GM18511 (cell line): ENCODE measurements around the gene ANKRD44.
A peak's percentile ranks its signal among the peaks of the same experiment; 100 is the strongest.

ENCODE experiments used
- ATAC-seq: cut with Tn5 transposase; IDR thresholded peaks from one replicate; pipeline ENCODE4 v1.9.1; 2021; ENCODE audit warnings: mild to moderate bottlenecking, moderate library complexity; ENCODE audit not compliant: unreplicated experiment

Gene ANKRD44

GRCh38 chr2:197007716-197008628, 302.6 kb downstream of the ANKRD44 start:
- ATAC-seq: no peak

GRCh38 chr2:197001921-197002320, 308.7 kb downstream of the ANKRD44 start:
- no peak for ATAC-seq

GRCh38 chr2:196995757-196996314, 314.7 kb downstream of the ANKRD44 start:
- no peak for ATAC-seq

- no peak for ATAC-seq
Measured at GRCh38 chr2:196994764-196995163, 315.8 kb downstream of the ANKRD44 start.

GRCh38 chr2:196993617-196994016, 317.0 kb downstream of the ANKRD44 start:
- ATAC-seq: no peak

GRCh38 chr2:196992466-196992865, 318.1 kb downstream of the ANKRD44 start:
- ATAC-seq: no peak

- ATAC-seq: no peak
Measured at GRCh38 chr2:196990788-196991461, 319.7 kb downstream of the ANKRD44 start.

GRCh38 chr2:196990092-196990491, 320.5 kb downstream of the ANKRD44 start:
- no peak for ATAC-seq

GRCh38 chr2:196989496-196989895, 321.1 kb downstream of the ANKRD44 start:
- no peak for ATAC-seq

- ATAC-seq: no peak
Measured at GRCh38 chr2:196988639-196989038, 321.9 kb downstream of the ANKRD44 start.

GRCh38 chr2:196987649-196988364, 322.8 kb downstream of the ANKRD44 start:
- peak; percentile 75 for ATAC-seq

GRCh38 chr2:196987298-196987648, 323.3 kb downstream of the ANKRD44 start:
- ATAC-seq: no peak

- ATAC-seq: no peak
Measured at GRCh38 chr2:196985511-196986183, 324.9 kb downstream of the ANKRD44 start.

- ATAC-seq: no peak
Measured at GRCh38 chr2:196984903-196985302, 325.7 kb downstream of the ANKRD44 start.

- no peak for ATAC-seq
Measured at GRCh38 chr2:196983934-196984333, 326.6 kb downstream of the ANKRD44 start.

- ATAC-seq: no peak
Measured at GRCh38 chr2:196980473-196980872, 330.1 kb downstream of the ANKRD44 start.

GRCh38 chr2:196980001-196980400, 330.6 kb downstream of the ANKRD44 start:
- ATAC-seq: no peak

- no peak for ATAC-seq
Measured at GRCh38 chr2:196977507-196977906, 333.1 kb downstream of the ANKRD44 start.

- no peak for ATAC-seq
Measured at GRCh38 chr2:196974970-196975369, 335.6 kb downstream of the ANKRD44 start.

GRCh38 chr2:196971574-196972279, 338.9 kb downstream of the ANKRD44 start:
- ATAC-seq: no peak
